Activated CD4-positive, alpha-beta memory T cell treated with anti-CD3 and anti-CD28 coated beads for 36 hours (primary cell): ENCODE results near the gene PEMT. TPM values are rescaled to one million over a fixed set of nuclear protein-coding genes. Genes with fewer than 3 reads are reported as not detected.

ENCODE experiments used
- CTCF ChIA-PET: fragments of 350-600 bp; sonication (Branson Sonifier 250); formaldehyde crosslinking; loops from one replicate; lab custom pipeline; 2021; ENCODE audit warnings: antibody characterized with exemption, inconsistent platforms; lab: Charles Lee
- POLR2A ChIA-PET: fragments of 350-600 bp; sonication (Branson Sonifier 250); formaldehyde crosslinking; loops from one replicate; lab custom pipeline; 2021; ENCODE audit warnings: antibody characterized with exemption; lab: Charles Lee
- DNase-seq: peaks from one replicate; pipeline ENCODE4 v3.0.0-alpha.2; 2020
- H3K27ac Mint-ChIP-seq: one replicate; pipeline ENCODE4 v1.8.0; 2021; ENCODE audit warnings: mixed read lengths
- H3K27me3 Mint-ChIP-seq: one replicate; pipeline ENCODE4 v1.8.0; 2021; ENCODE audit warnings: mixed read lengths
- H3K36me3 Mint-ChIP-seq: one replicate; pipeline ENCODE4 v1.8.0; 2021; ENCODE audit warnings: mixed read lengths
- H3K4me1 Mint-ChIP-seq: one replicate; pipeline ENCODE4 v1.8.0; 2021; ENCODE audit warnings: low read depth, mixed read lengths
- H3K4me3 Mint-ChIP-seq: one replicate; pipeline ENCODE4 v1.8.0; 2021; ENCODE audit warnings: mild to moderate bottlenecking, mixed read lengths
- H3K9me3 Mint-ChIP-seq: one replicate; pipeline ENCODE4 v1.8.0; 2021; ENCODE audit warnings: mixed read lengths
- intact Hi-C: fragments of 100-400 bp; cut with micrococcal nuclease; formaldehyde crosslinking; loops from one replicate; pipeline ENCODE4 v1.15.1; 2023
- total RNA-seq, 2 experiments: library from RNA; stranded (reverse); gene quantifications; one replicate each; pipeline ENCODE4 v1.2.3, GENCODE V29; 2021

The PEMT gene
- total RNA-seq, 2 experiments from 2014 or later = 38.3 to 41.1 TPM

DNA sequence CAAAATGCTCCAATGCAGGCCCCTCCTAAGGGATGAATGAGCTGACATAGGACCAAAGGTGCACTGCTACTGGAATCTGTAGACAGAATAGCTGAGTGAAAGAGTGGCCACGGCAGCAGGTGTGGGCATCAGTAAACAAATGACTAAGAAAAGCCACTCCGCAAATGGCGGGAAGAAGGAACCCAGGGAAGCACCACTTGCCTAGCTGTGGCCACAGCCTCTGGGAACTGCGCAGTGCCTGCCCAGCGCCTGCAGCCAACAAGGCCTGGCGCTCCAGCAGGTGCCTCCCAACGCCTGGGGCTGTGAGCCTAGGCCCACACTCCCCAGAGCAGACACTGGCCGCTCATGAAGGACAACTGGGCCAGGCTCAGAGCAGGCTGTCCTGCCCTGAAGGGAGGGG, 11.8 kb downstream of the PEMT start:
- DNase-seq = no peak
- Mint-ChIP-seq H3K4me1 (no peaks in the 10 kb centered on the region), H3K27ac (no peak overlapping the region), H3K4me3 (no peak overlapping the region), H3K36me3 (peaks cover 4% of the 10 kb centered on the region), H3K9me3 (no peaks in the 10 kb centered on the region), H3K27me3 (no peaks in the 10 kb centered on the region)
- intact Hi-C loops = no loop called here
- CTCF ChIA-PET = no interaction called here
- POLR2A ChIA-PET = no interaction called here

- Mint-ChIP-seq H3K4me1 (no peaks in the 10 kb centered on the region), H3K4me3 (no peak overlapping the region), H3K36me3 (peaks cover 4% of the 10 kb centered on the region), H3K27me3 (no peaks in the 10 kb centered on the region), H3K9me3 (no peaks in the 10 kb centered on the region), H3K27ac (no peak overlapping the region)
- CTCF ChIA-PET = no interaction called here
- DNase-seq = no peak
- intact Hi-C loops = no loop called here
- POLR2A ChIA-PET = no interaction called here
These were observed 14.1 kb downstream of the PEMT start for GRCh38 chr17:17577373-17577772.

DNA sequence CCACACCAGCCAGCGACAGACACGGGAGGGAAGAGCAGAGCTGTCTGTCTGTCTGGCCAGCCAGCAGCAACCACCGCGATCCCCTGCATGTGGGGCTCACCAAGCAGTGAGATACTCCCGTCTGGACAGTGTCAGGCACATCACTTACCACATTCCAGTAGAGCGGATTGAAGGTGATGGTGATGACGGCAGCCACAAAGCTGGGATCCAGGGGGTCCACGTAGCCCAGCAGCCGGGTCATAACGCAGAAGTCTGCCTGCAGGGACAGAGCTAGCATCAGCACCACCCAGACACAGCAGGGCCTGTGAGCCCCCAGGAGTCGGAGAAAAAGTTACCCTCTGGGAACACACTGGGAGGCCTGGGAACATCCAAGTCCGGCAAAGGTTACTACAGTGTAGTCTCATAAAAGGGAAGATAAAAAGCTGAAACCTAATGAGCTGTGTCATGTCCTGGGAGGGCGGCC, 14.7 kb downstream of the PEMT start:
- ChIA-PET POLR2A (no interaction called here), CTCF (no interaction called here)
- H3K27ac Mint-ChIP-seq = no peak overlapping the region

DNA sequence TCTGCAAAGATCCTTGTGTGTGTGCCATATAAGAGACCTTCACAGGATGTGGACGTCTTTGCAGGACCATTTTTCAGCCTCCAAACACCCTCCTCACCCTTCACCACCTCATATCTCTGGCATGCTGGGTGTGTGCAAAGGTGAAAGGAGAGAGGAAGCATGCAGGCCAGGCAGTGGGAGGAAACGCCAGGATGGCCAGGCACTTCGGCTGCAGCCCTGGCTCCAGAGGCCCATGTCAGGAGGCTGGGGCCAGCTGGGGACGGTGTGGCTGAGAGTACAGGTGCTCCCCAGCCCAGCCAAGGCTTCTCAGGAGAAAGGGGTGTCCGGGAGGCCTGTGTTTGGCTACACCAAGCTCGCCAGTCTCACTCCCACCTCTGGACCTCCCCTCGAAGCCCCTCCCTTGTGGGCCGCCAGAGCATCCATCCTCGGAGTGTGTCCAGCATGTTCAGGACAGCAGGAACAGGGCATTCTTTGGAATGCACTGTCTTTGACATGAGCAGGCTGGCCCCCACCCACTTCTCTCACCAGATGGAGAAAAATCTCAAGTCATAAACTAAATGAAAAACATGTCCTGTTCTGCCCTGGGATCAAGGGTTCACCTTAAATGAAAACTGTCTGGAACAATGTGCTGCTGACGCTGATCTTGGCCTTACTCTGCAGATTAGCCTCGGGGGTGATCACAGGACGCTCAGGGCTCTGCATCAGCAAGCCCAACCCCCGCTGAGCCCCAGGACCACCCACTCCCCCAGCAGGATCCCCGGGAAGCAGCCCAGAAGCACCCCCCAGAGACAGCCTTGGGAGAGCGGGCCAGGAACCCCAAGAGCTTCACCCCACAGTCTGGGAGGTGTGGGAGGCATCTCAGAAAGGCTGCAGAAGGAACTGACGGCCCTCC, 15.9 kb downstream of the PEMT start:
- Mint-ChIP-seq H3K9me3 (no peaks in the 10 kb centered on the region), H3K27ac (no peak overlapping the region), H3K36me3 (peaks cover 4% of the 10 kb centered on the region), H3K4me3 (no peak overlapping the region), H3K27me3 (no peaks in the 10 kb centered on the region), H3K4me1 (no peaks in the 10 kb centered on the region)
- intact Hi-C loops = no loop called here
- ChIA-PET CTCF (interaction anchor here (1.0 kb wide), 1 partner anchor 67 kb away, joined by 3 read pairs; no protein-coding TSS in a partner anchor), POLR2A (no interaction called here)
- DNase-seq = no peak

More for the DNA sequence above, 14.7 kb downstream of the PEMT start:
- H3K4me1 Mint-ChIP-seq = no peaks in the 10 kb centered on the region
- no peak overlapping the region for H3K4me3 Mint-ChIP-seq
- no peaks in the 10 kb centered on the region for H3K9me3 Mint-ChIP-seq
- H3K36me3 Mint-ChIP-seq = peaks cover 4% of the 10 kb centered on the region
- intact Hi-C loops = no loop called here
- H3K27me3 Mint-ChIP-seq = no peaks in the 10 kb centered on the region
- DNase-seq = no peak

DNA sequence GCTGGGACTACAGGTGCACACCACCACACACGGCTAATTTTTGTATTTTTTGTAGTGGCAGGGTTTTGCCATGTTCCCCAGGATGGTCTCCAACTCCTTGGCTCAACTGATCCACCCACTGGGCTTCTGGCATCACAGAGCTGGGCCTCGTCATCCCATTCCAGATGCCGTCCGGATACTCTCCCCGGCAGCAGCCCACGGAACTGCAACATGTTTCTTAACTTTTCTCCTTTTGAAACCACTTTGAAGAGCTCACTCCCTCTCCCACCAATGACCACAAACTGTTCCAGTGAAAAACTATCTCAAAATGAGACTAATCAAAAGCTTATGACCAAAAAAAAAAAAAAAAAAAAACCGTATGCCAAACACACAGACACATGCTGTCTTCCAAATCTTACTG, 17.6 kb downstream of the PEMT start:
- intact Hi-C loops = no loop called here
- H3K4me1 Mint-ChIP-seq = no peaks in the 10 kb centered on the region
- no peak overlapping the region for H3K27ac Mint-ChIP-seq
- CTCF ChIA-PET = interaction anchor here (1.0 kb wide), 1 partner anchor 219 kb away, joined by 3 read pairs; no protein-coding TSS in a partner anchor
- DNase-seq = no peak
- peaks cover 4% of the 10 kb centered on the region for H3K36me3 Mint-ChIP-seq
- H3K4me3 Mint-ChIP-seq = no peak overlapping the region
- POLR2A ChIA-PET = no interaction called here
- H3K27me3 Mint-ChIP-seq = no peaks in the 10 kb centered on the region
- H3K9me3 Mint-ChIP-seq = no peaks in the 10 kb centered on the region

DNA sequence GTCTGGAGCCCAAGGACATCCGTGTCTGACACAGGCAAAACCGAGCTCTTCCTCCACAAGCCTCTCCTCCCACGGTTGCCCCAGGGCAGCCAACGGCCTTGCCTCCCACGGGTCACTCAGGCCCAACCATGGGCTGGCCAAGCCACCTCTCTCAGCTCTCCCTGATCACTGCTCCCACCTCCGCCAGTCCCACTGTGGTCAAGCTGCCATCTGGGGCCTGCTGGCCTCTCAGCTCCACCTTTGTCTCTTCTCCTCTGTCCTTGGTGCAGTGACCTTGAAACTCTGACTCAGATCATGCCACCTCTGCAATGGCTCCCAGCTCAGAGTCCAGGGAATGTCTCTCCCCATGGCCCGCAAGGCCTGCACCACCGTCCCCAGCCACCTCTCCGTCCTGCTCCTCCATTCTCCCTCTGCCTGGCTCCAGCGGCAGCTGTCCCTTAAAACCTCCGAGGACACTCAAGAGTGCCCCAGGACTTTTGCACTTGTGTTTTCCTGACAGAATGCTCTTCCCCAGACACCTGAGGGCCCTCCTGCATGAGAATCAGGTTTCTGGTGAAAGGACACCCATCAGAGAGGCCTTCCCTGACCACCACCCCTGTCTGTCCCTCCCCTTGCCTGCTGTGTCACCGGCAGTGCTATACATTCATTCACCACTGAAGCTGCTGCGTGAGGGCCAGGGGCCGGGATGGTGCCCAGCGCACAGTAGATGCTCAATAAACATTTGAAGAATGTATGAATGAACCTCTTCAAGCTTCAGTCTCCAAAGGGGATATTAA, 19.3 kb downstream of the PEMT start:
- ChIA-PET CTCF (interaction anchor here (0.8 kb wide), 1 partner anchor 75 kb away, joined by 3 read pairs; no protein-coding TSS in a partner anchor), POLR2A (no interaction called here)
- DNase-seq = no peak
- no peaks in the 10 kb centered on the region for H3K4me1 Mint-ChIP-seq
- no peaks in the 10 kb centered on the region for H3K9me3 Mint-ChIP-seq
- H3K36me3 Mint-ChIP-seq = peaks cover 4% of the 10 kb centered on the region
- H3K27ac Mint-ChIP-seq = no peak overlapping the region
- H3K4me3 Mint-ChIP-seq = no peak overlapping the region
- H3K27me3 Mint-ChIP-seq = no peaks in the 10 kb centered on the region
- intact Hi-C loops = no loop called here

- intact Hi-C loops = no loop called here
- Mint-ChIP-seq H3K36me3 (peaks cover 4% of the 10 kb centered on the region), H3K27ac (no peak overlapping the region), H3K4me3 (no peak overlapping the region), H3K4me1 (no peaks in the 10 kb centered on the region), H3K27me3 (no peaks in the 10 kb centered on the region), H3K9me3 (no peaks in the 10 kb centered on the region)
- CTCF ChIA-PET = interaction anchor here (0.8 to 4.7 kb wide), 2 partner anchors 74 kb away, joined by 3 to 30 read pairs; partner anchors contain the start of gene RASD1
- POLR2A ChIA-PET = no interaction called here
- no peak for DNase-seq
These were observed 20.5 kb downstream of the PEMT start for GRCh38 chr17:17570798-17571716.

DNA sequence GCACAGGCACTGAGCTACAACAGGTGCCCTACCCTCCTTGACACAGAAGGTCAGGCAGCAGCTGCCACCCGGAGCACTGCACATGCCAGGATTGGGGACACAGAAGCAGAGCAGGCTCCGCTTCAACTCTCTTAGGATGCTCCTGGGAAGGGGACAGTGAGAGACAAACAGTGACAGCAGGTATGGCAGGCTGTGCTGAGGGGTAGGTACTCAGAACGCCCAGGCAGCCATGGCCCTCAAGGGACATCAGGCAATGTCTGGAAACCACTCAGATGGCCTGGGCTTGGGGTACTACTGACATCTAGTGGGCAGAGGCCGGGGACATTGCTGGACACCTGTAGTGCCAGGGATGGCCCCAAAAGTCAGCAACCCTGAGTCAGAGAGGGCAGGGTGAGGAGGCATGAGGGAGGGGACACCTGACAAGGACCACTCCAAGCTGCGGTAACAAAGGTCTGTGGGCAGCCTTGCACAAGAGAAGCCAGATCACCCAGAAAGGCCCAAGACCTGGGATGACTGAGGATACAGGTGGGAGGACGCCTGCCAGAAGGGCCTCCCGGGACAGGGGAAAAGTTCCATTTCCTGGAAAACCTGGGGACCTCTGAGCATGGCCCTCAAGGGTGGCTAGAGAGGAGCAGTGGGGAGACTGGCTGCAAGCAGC, 21.2 kb downstream of the PEMT start:
- Mint-ChIP-seq H3K9me3 (no peaks in the 10 kb centered on the region), H3K27me3 (no peaks in the 10 kb centered on the region), H3K36me3 (peaks cover 2% of the 10 kb centered on the region), H3K4me1 (no peaks in the 10 kb centered on the region), H3K4me3 (no peak overlapping the region), H3K27ac (no peak overlapping the region)
- POLR2A ChIA-PET = no interaction called here
- intact Hi-C loops = no loop called here
- no peak for DNase-seq
- CTCF ChIA-PET = interaction anchor here (4.7 kb wide), 1 partner anchor 73 kb away, joined by 30 read pairs; the partner anchor contains the start of gene RASD1

- H3K4me3 Mint-ChIP-seq = no peak overlapping the region
- CTCF ChIA-PET = interaction anchor here (1.0 to 4.7 kb wide), 4 partner anchors 21 to 72 kb away, joined by 3 to 30 read pairs (median 8); partner anchors contain the start of genes PEMT and RASD1
- intact Hi-C loops = loop anchor here (5.0 kb wide), 1 partner anchor 72 kb away; the partner anchor contains the start of gene RASD1
These were observed 21.8 kb downstream of the PEMT start for GRCh38 chr17:17569691-17570090.

DNA sequence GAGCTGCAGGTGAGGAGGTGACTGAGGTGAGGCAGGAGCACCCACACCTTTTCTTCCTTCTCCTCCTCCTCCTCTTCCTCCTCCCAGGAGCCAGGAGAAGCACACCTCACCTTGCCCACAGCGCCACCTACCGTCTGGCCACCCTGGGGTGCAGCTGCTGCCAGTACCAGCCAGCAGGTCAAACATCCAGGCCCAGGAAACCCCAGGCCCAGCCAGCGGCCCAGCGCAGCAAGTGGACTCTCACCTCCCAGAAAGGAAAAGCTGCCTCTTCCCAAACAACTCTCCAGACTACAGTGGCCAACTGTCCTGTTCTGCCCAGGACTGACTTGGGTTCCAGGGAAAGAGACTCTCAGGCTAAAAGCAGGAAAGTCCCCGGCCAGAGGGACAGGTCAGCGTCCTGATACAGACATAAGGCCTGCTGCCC, 22.7 kb downstream of the PEMT start:
- peak; percentile 72 for DNase-seq
- CTCF ChIA-PET = interaction anchor here (0.6 to 4.7 kb wide), 11 partner anchors 11 to 216 kb away, joined by 3 to 30 read pairs (median 3); partner anchors contain the start of genes PEMT and RASD1
- intact Hi-C loops = loop anchor here (5.0 kb wide), 1 partner anchor 71 kb away; the partner anchor contains the start of gene RASD1
- Mint-ChIP-seq H3K27ac (no peak overlapping the region), H3K4me3 (no peak overlapping the region), H3K9me3 (no peaks in the 10 kb centered on the region), H3K36me3 (no peaks in the 10 kb centered on the region), H3K27me3 (no peaks in the 10 kb centered on the region), H3K4me1 (no peaks in the 10 kb centered on the region)
- POLR2A ChIA-PET = interaction anchor here (1.2 kb wide), 1 partner anchor 73 kb away, joined by 3 read pairs; no protein-coding TSS in a partner anchor

More at GRCh38 chr17:17569691-17570090, 21.8 kb downstream of the PEMT start:
- Mint-ChIP-seq H3K4me1 (no peaks in the 10 kb centered on the region), H3K27ac (no peak overlapping the region), H3K36me3 (no peaks in the 10 kb centered on the region), H3K27me3 (no peaks in the 10 kb centered on the region), H3K9me3 (no peaks in the 10 kb centered on the region)
- DNase-seq = no peak
- POLR2A ChIA-PET = no interaction called here
